Right lobe of liver (tissue), 6 donors: ENCODE data around the gene FAM236B. TPM values are rescaled to one million over a fixed set of nuclear protein-coding genes. Genes with fewer than 3 reads are reported as not detected.
A peak's percentile ranks its signal among the peaks of the same experiment; 100 is the strongest.
"Not testable (repeated sequence)": the region's sequence is repeated elsewhere in the genome, so short reads cannot be mapped to it uniquely, and the experiment has no call there.

Experiments
- ATAC-seq, 4 donors: fragments of 200-7000 bp; cut with Tn5 transposase; one replicate each; pipeline ENCODE4 v1.9.1; 2020; ENCODE audit warnings: mild to moderate bottlenecking in 4 of 4, moderate library complexity in 4 of 4
- DNase-seq, 3 donors: peaks; one replicate each; pipeline ENCODE4 v3.0.0-alpha.2; 2020
- H3K27ac ChIP-seq, 3 donors: fragments of 200-600 bp; one replicate each; pipeline ENCODE4 v1.8.0; 2022
- H3K27me3 ChIP-seq, 2 donors: fragments of 200-600 bp; one replicate each; pipeline ENCODE4 v1.8.0; 2022
- H3K36me3 ChIP-seq, 4 donors: fragments of 200-600 bp; sonication (generic) in 1 of 4; one replicate each; pipeline versions ENCODE4 v1.5.1 to v1.8.0; 2017 to 2022; ENCODE audit warnings: control low read depth in 1 of 4
- H3K4me1 ChIP-seq, 4 donors: fragments of 200-600 bp; sonication (generic) in 1 of 4; one replicate each; pipeline versions ENCODE4 v1.5.1 to v1.8.0; 2017 to 2022; ENCODE audit warnings: control low read depth in 1 of 4
- H3K4me3 ChIP-seq, 3 donors: fragments of 200-600 bp; one replicate each; pipeline ENCODE4 v1.8.0; 2022
- H3K9me3 ChIP-seq, 4 donors: fragments of 200-600 bp; sonication (generic) in 1 of 4; one replicate each; pipeline versions ENCODE4 v1.5.1 to v1.8.0; 2017 to 2022; ENCODE audit warnings: control low read depth in 1 of 4
- POLR2A ChIP-seq: fragments of 450-650 bp; IDR thresholded peaks from one replicate; pipeline ENCODE4 v1.6.1; 2017; ENCODE audit warnings: antibody characterized with exemption, mild to moderate bottlenecking
- WGBS: methylation state at CpG from one replicate; pipeline ENCODE4 v1.1.6; 2018; ENCODE audit warnings: low coverage, low lambda C conversion rate; ENCODE audit not compliant: insufficient coverage; ENCODE audit errors: missing lambda C conversion rate; 5-methylcytosine and 5-hydroxymethylcytosine counted together
- intact Hi-C, 2 donors: fragments of 100-400 bp; cut with DNase I; formaldehyde crosslinking; loops; one replicate each; pipeline versions ENCODE4 v1.11.2 to v1.14.1; 2022
- small RNA-seq, 2 experiments: library from RNA; depleted of rRNA; stranded (forward); fragments of <200 nt; gene quantifications; one replicate each; pipeline ENCODE3, GENCODE V24; 2016
- total RNA-seq, 6 experiments: library from RNA; depleted of rRNA in 2 of 6; stranded (reverse); fragments of >200 nt in 2 of 6; fragmentation: NEBNext Ultra II Directional in 3 of 6; extraction: Animal tissue kit (Norgen Biotek cat#: 25700) in 3 of 6; gene quantifications; one replicate each; pipeline versions ENCODE4 v1.1.0 to v1.2.4, GENCODE V29; 2016 to 2023
- TF ChIP-seq, protein P1 (sequence below), 4 donors: fragments of 200-600 bp in 3 of 4; fragments of 450-650 bp in 1 of 4; IDR thresholded peaks; one replicate each; pipeline versions ENCODE4 v1.5.1 to v1.8.0; 2016 to 2022; ENCODE audit warnings: antibody characterized with exemption in 4 of 4, mild to moderate bottlenecking in 2 of 4
- donor health status: DM: no; HTN: yes; CAD: no.
- donor health status: DM: no; HTN: no; CAD: no.
- donor health status: DM: no; HTN: no; CAD: no.
- donor health status: DM: no; HTN: yes; CAD: no.
- donor health status: DM: no; HTN: yes; CAD: no.

Gene FAM236B
- total RNA-seq, 6 experiments from 2014 or later = not detected

DNA sequence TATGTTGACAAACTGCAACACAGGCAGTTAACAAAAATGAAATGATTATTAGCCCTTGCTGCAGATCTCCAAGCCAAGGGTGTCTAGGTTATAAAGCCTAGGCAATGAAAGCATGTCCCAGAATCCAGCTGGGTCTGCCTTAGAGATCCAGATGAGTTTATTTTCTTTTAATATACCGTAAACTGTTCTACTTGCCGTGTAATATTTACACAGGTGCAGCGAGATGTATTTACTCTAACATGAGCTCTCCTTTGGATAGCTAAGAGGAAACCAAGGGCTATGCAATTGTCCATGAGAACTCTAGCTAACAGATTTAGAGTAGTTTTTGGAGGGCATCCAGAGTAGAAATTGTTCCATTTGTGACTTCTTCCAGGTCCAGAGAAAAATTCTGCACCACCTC, 33.9 kb downstream of the FAM236B start:
- H3K9me3 ChIP-seq, H3K27me3 ChIP-seq, H3K27ac ChIP-seq, intact Hi-C loops, H3K36me3 ChIP-seq, ATAC-seq, H3K4me1 ChIP-seq, H3K4me3 ChIP-seq, DNase-seq: not testable (repeated sequence)
- no CpG with 5 or more reads among the region's 3 CpGs for WGBS

DNA sequence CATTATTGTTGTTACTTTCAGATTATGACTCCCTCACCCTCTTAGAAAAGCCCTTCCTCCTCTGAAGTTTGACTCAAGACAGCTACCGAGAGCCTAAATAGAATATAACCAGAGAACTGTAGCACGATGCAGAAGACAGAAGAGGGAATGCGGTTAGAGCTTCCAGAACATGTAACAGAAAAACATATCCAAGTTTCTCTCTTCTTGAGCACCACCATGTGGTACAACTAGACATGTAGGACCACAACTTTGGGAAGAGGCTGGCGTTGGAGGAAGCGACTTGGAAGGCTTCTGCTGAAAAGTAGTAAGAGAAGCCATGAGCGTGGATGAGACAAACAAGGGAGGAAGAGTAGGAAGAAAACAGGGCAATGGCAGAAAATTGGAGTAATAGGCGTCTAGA, 36.9 kb downstream of the FAM236B start:
- DNase-seq, H3K9me3 ChIP-seq, H3K27me3 ChIP-seq, H3K4me3 ChIP-seq, H3K27ac ChIP-seq, intact Hi-C loops, H3K4me1 ChIP-seq, H3K36me3 ChIP-seq: not testable (repeated sequence)
- WGBS = no CpG with 5 or more reads among the region's 7 CpGs
- peak in 2 of 4 donors; percentile 46 to 49 for ATAC-seq

DNA sequence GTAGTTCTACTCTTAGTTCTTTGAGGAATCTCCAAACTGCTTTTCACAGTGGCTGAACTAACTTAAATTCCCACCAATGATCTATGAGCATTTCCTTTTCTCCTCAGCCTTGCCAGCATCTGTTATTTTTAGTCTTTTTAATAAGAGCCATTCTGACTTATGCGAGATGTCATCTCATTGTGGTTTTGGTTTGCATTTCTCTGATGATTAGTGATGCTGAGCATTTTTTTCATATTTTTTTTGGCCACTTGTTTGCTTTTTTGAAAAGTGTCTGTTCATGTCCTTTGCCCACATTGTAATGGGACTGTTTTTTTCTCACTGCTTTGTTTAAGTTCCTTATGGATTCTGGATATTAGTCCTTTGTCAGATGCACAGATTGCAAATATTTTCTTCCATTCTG, 46.9 kb downstream of the FAM236B start:
- no peak overlapping the region for H3K4me3 ChIP-seq
- peaks cover 0 to 6% of the 10 kb centered on the region in 2 donors for H3K27me3 ChIP-seq
- no peak overlapping the region for H3K27ac ChIP-seq
- WGBS = 60% methylated on average over 1 of the region's 1 CpG
- no peak for ATAC-seq
- intact Hi-C loops = no loop called here
- H3K4me1 ChIP-seq = no peaks in the 10 kb centered on the region
- no peaks in the 10 kb centered on the region for H3K9me3 ChIP-seq
- no peak for DNase-seq
- TF ChIP-seq, protein P1, sequence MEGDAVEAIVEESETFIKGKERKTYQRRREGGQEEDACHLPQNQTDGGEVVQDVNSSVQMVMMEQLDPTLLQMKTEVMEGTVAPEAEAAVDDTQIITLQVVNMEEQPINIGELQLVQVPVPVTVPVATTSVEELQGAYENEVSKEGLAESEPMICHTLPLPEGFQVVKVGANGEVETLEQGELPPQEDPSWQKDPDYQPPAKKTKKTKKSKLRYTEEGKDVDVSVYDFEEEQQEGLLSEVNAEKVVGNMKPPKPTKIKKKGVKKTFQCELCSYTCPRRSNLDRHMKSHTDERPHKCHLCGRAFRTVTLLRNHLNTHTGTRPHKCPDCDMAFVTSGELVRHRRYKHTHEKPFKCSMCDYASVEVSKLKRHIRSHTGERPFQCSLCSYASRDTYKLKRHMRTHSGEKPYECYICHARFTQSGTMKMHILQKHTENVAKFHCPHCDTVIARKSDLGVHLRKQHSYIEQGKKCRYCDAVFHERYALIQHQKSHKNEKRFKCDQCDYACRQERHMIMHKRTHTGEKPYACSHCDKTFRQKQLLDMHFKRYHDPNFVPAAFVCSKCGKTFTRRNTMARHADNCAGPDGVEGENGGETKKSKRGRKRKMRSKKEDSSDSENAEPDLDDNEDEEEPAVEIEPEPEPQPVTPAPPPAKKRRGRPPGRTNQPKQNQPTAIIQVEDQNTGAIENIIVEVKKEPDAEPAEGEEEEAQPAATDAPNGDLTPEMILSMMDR (IDR thresholded peaks at IDR 0.05) = no peak
- no peak for TF ChIP-seq POLR2A
- no peaks in the 10 kb centered on the region for H3K36me3 ChIP-seq

DNA sequence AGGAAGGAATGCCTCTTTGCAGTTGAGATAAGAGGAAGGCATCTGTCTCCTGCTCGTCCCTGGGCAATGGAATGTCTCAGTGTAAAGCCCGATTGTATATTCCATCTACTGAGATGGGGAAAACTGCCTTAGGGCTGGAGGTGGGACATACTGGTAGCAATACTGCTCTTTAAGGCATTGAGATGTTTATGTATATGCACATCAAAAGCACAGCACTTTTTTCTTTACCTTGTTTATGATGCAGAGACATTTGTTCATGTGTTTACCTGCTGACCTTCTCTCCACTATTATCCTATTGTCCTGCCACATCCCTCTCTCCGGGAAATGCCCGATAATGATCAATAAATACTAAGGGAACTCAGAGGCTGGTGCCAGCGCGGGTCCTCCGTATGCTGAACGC, 48.8 kb downstream of the FAM236B start:
- H3K36me3 ChIP-seq, intact Hi-C loops, H3K27me3 ChIP-seq, H3K27ac ChIP-seq, H3K4me1 ChIP-seq, H3K4me3 ChIP-seq, ATAC-seq, DNase-seq, H3K9me3 ChIP-seq: not testable (repeated sequence)
- 22% methylated on average over 6 of the region's 8 CpGs for WGBS

Small RNA genes lying within 50 kb of the gene (small RNA-seq; reads per million reads assigned to genes)
- gene RNU1-112P = 0 reads per million in 2 experiments

Other genes with a start within 250 kb of the FAM236B start
- 10 to 100 TPM; 12.6 to 19.4 (median 17.0) TPM for gene HDAC8, start 209.8 kb downstream of the FAM236B start, total RNA-seq
- gene PHKA1, start 68.4 kb downstream of the FAM236B start, total RNA-seq = 1 to 10 TPM in 4 of 6 experiments, under 1 TPM in 2; 0.92 to 2.5 (median 1.7) TPM
- gene DMRTC1B, start 5.8 kb downstream of the FAM236B start, total RNA-seq = not detected
- not detected for gene FAM236D, start 25.6 kb upstream of the FAM236B start, total RNA-seq
- not detected for gene FAM236C, start 130.0 kb upstream of the FAM236B start, total RNA-seq
- gene FAM236A, start 155.5 kb upstream of the FAM236B start, total RNA-seq = not detected
- not detected for gene DMRTC1, start 161.2 kb upstream of the FAM236B start, total RNA-seq
- gene PABPC1L2B, start 220.3 kb upstream of the FAM236B start, total RNA-seq = not detected